Panc1 (cell line): ENCODE measurements around the gene AQP1.

Experiments
- POLR2AphosphoS5 ChIP-seq: IDR thresholded peaks from 2 replicates; pipeline ENCODE4 v1.6.1; 2012; ENCODE audit warnings: mild to moderate bottlenecking, low read depth, low read length, moderate library complexity
- REST ChIP-seq, 2 experiments: IDR thresholded peaks; 2 replicates each; pipeline ENCODE4 v1.6.1; 2011 to 2012; ENCODE audit warnings: low read depth in 2 of 2, control low read depth in 1 of 2, low read length in 1 of 2, mild to moderate bottlenecking in 1 of 2, moderate library complexity in 1 of 2; ENCODE audit not compliant: insufficient read depth in 1 of 2
- SIN3A ChIP-seq: IDR thresholded peaks from 2 replicates; pipeline ENCODE4 v1.6.1; 2012; ENCODE audit warnings: low read depth, mild to moderate bottlenecking, low read length, moderate library complexity, borderline replicate concordance; ENCODE audit not compliant: insufficient read depth
- TCF7L2 ChIP-seq: IDR thresholded peaks from 2 replicates; pipeline ENCODE4 v1.6.1; 2011; ENCODE audit warnings: mild to moderate bottlenecking, low read depth, low read length, inconsistent platforms
- TF ChIP-seq, protein P1 (sequence below): fragments of 450-650 bp; IDR thresholded peaks from 2 replicates; pipeline ENCODE4 v1.5.1; 2017; ENCODE audit warnings: mild to moderate bottlenecking

DNA sequence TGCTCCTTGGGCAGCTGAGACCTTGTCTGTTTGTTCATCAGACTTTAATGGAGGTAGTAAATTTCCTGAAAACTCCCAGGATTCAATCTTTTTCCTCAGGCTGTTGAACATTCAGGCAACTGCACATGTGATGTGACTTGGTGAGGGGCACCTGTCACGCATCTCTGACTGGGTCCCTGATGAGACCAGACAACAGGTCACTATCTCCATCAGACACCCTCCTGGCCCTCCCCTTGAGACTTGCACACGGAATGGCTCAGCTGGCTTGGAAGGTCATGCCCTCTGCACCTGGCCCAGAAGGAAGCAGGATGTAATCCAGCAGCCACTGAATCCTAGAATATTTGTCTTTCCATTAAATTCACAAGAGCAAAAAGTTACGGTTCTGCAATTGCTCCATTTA, 15.9 kb downstream of the AQP1 start:
- TF ChIP-seq, protein P1, sequence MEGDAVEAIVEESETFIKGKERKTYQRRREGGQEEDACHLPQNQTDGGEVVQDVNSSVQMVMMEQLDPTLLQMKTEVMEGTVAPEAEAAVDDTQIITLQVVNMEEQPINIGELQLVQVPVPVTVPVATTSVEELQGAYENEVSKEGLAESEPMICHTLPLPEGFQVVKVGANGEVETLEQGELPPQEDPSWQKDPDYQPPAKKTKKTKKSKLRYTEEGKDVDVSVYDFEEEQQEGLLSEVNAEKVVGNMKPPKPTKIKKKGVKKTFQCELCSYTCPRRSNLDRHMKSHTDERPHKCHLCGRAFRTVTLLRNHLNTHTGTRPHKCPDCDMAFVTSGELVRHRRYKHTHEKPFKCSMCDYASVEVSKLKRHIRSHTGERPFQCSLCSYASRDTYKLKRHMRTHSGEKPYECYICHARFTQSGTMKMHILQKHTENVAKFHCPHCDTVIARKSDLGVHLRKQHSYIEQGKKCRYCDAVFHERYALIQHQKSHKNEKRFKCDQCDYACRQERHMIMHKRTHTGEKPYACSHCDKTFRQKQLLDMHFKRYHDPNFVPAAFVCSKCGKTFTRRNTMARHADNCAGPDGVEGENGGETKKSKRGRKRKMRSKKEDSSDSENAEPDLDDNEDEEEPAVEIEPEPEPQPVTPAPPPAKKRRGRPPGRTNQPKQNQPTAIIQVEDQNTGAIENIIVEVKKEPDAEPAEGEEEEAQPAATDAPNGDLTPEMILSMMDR: no peak
- no peak for TF ChIP-seq TCF7L2
- TF ChIP-seq SIN3A: no peak
- no peak for TF ChIP-seq REST (IDR thresholded peaks at IDR 0.05; ENCODE audit: insufficient read depth in 1 of 2, low read depth in 2 of 2, low read length in 1 of 2)
- no peak for TF ChIP-seq POLR2AphosphoS5
